Suppressor macrophage (primary cell): ENCODE data around the gene BTNL9.
"Not testable (repeated sequence)": the region's sequence is repeated elsewhere in the genome, so short reads cannot be mapped to it uniquely, and the experiment has no call there.

ENCODE experiments used
- DNase-seq, 4 experiments: peaks; one replicate each; pipeline ENCODE4 v3.0.0-alpha.2; 2020 to 2022

The BTNL9 gene

GRCh38 chr5:181043285-181044092 is 3.4 kb downstream of the BTNL9 start:
- no peak for DNase-seq

GRCh38 chr5:181044093-181044599 is 4.1 kb downstream of the BTNL9 start:
- DNase-seq, result no peak

- no peak for DNase-seq
Measured at GRCh38 chr5:181044662-181045305, 4.7 kb downstream of the BTNL9 start.

GRCh38 chr5:181045316-181045715 is 5.2 kb downstream of the BTNL9 start:
- DNase-seq, result no peak

- DNase-seq, result not testable (repeated sequence)
Measured at GRCh38 chr5:181045857-181046256, 5.8 kb downstream of the BTNL9 start.

- no peak for DNase-seq
Measured at GRCh38 chr5:181047288-181047687, 7.2 kb downstream of the BTNL9 start.

GRCh38 chr5:181047921-181048320 is 7.9 kb downstream of the BTNL9 start:
- no peak for DNase-seq

- DNase-seq, result no peak
Measured at GRCh38 chr5:181050016-181050415, 9.9 kb downstream of the BTNL9 start.

- no peak for DNase-seq
Measured at GRCh38 chr5:181051841-181052671, 12.0 kb downstream of the BTNL9 start.

GRCh38 chr5:181052672-181053487 is 12.8 kb downstream of the BTNL9 start:
- DNase-seq, result peak in 2 of 4 experiments; percentile 25 to 33

GRCh38 chr5:181053488-181054121 is 13.5 kb downstream of the BTNL9 start:
- no peak for DNase-seq

- no peak for DNase-seq
Measured at GRCh38 chr5:181054138-181054537, 14.1 kb downstream of the BTNL9 start.

- no peak for DNase-seq
Measured at GRCh38 chr5:181054871-181055459, 14.9 kb downstream of the BTNL9 start.

- DNase-seq, result no peak
Measured at GRCh38 chr5:181056431-181056830, 16.4 kb downstream of the BTNL9 start.

- no peak for DNase-seq
Measured at GRCh38 chr5:181058321-181058720, 18.3 kb downstream of the BTNL9 start.

GRCh38 chr5:181058786-181059296 is 18.8 kb downstream of the BTNL9 start:
- DNase-seq, result no peak

- DNase-seq, result no peak
Measured at GRCh38 chr5:181059297-181060230, 19.5 kb downstream of the BTNL9 start.

GRCh38 chr5:181060231-181060590 is 20.1 kb downstream of the BTNL9 start:
- no peak for DNase-seq

- DNase-seq, result no peak
Measured at GRCh38 chr5:181060924-181061323, 20.9 kb downstream of the BTNL9 start.

- no peak for DNase-seq
Measured at GRCh38 chr5:181061645-181062044, 21.6 kb downstream of the BTNL9 start.
